ENCODE measurements around the gene OTOS.

OTOS gene

DNA sequence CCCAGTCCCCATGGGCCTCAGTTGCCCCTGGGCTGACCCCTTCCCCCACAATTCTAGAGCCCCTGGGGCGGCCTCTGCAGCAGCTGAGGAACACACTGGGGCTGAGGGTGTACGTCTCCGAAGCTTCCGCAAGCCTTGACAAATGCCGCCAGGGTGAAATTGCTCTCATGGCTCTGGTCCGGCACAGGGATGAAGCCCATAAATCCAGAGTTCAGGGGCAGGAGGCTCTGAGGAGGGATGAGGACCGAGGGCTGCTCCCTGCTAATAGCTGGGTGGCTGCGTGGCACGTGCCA, 27.1 kb upstream of the OTOS start:
- DNase-seq (ENCODE audit: low spot score) = no peak

DNA sequence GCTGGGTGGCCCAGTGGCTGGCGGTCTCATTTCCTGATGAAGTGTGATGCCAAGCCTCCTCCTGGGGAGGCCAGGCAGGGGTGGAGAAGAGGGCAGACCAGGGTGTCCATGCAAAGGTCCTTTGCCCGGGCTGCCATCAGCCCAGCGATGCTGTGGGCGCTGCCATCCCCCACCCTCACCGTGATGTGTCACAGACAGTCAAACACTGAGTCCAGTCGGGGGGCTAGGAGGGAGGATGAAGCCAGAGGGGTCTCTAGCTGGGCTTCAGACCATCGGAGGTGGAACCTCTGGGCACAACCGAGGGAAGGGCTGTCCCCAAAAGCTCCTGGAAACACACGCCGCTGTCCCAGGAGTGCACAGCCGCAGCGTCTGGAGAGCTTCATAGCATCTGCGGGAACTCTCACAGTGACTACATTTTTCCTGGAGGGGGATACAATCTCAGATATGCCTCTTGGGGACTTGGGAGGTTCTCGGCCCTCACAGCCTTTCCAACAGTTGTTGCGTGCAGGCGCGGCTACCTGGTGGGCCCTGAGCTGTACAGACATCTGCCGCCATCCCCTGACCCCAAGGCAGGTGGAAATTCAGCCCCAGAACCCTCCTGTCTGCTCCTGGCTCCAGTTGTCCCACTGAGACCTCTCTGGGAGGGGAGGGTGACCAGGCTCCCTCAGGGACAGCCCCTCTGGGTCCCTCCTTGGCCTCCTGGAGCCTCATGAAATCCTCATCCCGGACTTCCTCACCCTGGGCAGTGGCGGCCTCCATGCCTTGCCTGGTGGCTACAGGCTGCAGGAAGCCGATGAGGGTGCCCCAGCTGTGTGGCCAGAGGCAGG, 26.5 kb upstream of the OTOS start:
- no peak for DNase-seq (ENCODE audit: low spot score)

DNA sequence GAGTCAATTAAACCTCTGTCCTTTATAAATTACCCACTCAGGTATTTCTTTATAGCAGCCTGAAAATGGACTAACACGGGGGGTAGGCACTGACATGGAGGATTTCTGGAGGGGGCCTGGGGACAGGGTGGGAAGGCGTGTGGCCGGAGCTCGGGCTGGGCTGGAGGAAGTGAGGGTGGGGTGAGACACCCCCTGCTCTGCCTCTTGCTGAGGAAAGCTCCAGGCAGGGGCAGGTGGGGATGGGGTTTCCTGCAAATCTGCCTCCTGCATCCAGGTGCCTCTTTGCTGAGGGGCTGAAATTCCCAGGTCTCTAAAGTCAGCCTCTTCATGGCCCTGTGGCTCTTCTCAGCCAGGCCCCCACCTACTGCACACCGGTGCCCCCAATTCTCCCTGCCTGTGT, 25.7 kb upstream of the OTOS start:
- DNase-seq (ENCODE audit: low spot score) = no peak

DNA sequence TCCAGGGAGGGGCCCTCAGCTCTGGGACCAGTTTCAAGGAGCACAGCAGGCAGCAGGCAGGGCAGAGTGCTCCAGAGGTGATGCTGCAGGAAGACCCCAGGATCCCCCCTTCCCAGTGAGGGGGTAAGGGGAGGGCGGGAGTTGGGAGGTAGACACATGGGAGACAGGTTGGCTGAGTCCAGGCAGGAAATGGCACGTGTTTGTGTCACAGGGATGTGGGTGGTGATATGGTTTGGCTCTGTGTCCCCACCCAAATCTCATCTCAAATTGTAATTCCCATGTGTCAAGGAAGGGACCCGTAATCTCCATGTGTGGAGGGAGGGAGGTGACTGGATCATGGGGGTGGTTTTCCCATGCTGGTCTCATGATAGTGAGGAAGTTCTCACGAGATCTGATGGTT, 25.2 kb upstream of the OTOS start:
- no peak for DNase-seq (ENCODE audit: low spot score)

DNA sequence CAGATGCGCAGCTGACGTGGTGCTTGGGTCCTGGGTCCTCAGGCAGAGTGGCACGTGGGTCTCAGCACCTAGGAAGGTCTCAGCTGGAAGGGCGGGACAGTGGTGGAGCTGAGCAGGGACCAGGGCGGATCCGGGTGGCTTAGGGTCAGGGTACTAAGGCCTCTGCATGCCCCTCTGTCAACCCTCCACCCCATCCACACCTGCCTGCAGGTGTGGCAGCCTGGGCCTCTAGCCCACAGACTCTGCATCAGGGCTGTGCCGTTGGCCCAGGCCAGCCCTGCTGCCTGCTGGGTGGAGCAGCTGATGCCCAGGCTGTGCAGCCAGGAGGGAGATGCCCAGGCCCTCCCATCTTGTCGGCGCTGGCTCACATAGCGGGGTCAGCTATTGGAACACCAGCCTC, 24.6 kb upstream of the OTOS start:
- no peak for DNase-seq (ENCODE audit: low spot score)

DNA sequence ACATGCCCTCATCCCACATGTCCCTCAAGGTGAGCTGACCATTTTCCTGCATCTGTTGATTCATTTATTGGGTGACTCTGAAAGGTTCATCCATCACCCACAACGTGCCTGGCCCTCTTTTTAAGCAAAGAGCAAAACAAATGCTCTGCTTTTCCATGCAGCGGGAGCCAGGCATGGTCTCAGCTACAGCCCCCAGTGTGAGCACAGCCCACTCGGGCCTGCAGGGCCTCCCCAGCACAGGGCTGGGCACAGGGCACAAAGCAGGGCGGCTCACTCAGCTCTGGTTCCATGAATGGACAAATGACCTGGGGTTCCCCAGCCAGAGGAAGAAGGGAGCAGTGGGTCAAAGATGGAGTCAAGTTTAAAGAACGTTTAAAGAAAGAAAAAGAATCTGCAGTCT, 24.1 kb upstream of the OTOS start:
- DNase-seq (ENCODE audit: low spot score) = no peak

DNA sequence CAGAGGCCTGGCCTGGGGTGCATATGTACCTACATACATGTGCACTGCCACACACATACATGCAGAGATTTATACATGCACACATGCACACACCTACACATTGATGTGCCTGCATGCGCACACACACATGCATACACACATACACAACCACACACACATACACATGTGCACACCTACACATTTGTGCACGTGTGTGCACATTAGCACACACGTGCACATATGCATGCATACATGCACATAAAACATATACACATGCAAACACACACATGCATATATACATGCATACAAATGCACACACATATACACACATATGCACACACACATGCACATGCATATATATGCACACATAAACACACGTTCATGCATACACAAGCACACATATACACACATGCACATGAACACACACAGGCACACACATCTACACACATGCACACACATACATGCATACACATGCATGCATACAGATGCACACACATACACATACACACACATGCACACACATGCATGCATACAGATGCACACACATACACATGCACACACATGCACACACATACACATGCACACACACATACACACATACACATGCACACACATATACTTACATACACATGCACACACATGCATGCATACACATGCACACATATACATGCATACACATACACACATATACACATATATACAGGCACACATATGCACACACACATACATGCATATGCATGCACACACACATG, 23.6 kb upstream of the OTOS start:
- DNase-seq (ENCODE audit: low spot score) = no peak

DNA sequence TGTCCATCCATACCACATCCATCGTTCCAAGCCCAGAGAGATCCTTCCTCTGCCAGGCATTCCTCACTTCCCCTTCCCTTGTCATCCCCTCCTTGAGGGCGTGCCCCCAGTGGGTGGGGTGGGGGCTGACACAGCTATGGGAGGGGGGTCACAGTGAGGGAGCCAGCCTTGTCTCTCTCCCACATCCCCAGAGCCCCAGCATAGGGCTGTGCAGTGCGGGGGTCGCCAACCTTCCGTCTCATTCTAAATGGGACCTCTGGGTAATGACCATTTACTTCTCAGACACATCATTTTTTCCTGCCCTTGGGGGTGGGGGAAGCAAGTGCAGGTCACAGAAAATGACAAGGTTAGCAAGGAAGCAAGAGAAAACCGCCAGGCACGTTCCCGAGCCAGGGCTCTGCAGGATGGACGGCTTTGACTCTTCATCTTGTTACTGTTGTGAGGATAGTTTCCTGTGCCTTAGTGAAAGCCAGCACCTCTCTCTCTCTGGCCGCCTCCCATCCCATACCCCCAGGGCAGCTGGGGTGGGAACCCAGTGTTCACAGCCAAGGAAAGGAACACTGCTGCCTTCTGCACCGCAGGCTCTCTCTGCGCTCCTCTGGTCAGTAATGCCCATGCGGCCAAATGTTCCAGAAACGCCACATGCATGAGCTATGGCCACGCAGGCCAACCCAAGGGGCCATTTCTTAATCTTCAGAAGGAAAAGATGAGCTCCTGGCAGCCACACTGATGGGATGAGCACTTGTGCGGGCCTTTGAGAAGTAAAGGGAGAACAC, 22.7 kb upstream of the OTOS start:
- no peak for DNase-seq (ENCODE audit: low spot score)

DNA sequence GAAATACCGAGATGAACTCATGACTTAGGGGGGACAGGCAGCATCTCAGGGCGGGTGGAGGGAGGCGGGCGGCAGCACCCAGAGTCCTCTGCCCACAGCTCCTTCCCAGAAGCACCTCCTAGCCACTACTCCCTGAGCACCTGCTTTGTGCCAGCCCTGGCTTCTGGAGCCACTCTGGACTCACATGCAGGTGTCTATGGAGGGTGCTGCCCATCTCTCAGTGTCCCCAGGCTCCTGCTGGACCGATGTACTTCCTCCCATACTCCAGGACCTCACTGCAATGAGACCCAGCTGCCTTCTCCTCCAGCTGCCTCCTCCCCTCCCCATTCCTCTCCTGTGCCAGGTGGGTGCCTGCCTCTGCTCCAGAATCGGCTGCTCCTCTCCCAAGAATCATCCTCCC, 22.1 kb upstream of the OTOS start:
- no peak for DNase-seq (ENCODE audit: low spot score)

DNA sequence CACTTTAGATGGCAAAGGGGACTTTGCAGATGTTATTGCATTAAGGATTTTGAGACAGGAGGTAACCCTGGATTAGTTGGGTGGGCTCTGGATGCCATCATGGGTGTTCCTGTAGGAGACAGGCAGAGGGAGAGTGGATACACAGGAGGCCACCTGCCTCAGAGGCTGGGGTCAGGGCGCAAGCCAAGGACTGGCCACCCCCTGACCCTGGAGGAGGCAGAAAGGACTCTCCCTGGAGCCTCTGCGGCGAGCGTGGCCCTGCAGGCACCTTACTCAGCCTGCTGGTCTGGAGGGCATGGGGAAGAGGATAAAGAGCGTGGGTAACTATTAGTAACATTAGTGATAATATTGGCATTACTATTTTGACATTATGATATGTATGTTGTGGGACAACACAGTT, 21.6 kb upstream of the OTOS start:
- DNase-seq (ENCODE audit: low spot score) = no peak

DNA sequence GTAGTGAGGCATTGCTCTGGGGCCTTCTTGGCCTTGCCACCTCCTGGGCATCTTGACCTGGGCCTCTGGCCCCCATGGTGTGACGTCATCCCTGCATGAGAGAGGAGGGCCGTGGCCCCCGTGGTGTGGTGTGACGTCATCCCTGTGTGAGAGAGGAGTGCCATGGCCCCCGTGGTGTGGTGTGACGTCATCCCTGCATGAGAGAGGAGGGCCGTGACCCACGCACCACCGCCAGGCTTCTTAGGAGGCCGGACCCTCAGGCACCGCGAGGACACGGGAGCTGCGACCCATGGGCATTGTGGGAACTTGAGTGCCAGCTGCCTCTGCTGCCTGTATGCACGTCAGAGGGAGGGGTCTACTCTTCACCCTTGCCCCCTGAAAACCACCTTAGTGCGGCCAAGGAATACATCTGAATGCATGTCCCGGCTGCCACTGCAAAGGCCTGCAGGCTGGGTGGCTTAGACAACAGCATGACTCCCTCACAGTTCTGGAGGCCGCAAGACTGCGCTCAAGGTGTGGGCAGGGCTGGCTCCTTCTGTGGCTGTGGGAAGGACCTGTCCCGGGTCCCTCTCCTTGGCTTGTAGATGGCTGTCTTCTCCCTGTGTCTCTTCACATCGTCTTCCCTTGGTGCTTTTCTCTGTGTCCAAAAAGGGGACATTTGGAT, 20.8 kb upstream of the OTOS start:
- DNase-seq (ENCODE audit: low spot score) = no peak

DNA sequence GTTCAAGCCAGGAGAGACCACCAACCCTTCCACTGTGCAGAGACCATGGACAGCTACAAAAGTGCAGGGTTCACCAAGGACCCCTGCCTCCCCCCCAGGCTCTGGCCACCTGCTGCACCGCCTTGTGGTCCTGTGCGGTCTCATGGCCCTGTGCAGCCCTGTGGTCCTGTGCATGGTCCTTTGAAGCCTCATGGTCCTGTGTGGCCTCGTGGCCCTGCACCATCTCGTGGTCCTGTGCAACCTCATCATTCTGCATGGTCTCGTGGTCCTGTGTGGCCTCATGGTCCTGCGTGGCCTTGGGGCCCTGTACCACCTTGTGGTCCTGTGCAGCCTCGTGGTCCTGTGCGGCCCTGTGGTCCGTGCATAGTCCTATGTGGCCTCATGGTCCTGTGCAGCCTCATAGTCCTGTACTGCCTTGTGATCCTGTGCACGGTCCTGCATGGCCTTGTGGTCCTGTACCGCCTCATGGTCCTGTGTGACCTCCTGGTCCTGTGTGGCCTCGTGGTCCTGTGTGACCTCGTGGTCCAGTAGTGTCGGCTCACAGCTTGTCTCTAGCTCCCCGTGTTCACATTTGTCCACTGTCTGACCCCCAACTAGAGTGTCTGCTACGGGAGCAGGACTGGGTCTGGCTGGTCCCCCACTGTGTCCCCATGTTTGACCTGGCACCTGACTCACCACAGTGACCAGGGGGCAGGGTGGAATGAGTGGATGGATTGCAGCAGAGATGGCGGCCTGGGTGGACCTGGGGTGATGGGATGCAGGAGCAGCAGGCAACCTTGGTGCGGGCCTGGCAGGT, 20.0 kb upstream of the OTOS start:
- DNase-seq (ENCODE audit: low spot score) = no peak

DNA sequence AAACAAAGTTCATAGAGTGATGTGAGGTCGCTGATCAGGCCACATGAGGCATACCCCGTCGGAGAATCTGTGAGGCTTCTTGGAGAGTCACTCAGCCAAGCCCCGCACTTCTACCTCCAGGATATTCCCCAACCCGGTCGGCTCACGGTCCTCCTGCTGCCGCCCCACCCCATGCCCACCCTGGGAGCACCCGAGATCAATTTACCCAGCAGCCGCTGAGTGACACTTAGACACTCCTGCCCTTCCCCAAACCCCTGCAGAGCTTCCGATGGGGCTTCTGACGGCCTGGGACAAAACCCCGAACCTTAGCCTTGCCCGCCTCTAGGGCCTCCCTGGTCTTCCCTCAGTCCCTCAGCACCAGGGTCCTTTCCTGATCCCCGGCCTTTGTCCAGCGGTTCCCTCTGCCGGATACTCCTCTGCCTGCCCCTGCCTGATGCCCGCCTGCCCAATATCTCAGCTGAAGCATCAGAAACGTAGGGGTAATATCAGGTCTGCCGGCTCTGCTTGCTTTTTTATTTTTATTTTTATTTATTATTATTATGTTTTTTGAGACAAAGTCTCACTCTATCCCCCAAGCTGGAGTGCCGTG, 18.9 kb upstream of the OTOS start:
- no peak for DNase-seq (ENCODE audit: low spot score)

DNA sequence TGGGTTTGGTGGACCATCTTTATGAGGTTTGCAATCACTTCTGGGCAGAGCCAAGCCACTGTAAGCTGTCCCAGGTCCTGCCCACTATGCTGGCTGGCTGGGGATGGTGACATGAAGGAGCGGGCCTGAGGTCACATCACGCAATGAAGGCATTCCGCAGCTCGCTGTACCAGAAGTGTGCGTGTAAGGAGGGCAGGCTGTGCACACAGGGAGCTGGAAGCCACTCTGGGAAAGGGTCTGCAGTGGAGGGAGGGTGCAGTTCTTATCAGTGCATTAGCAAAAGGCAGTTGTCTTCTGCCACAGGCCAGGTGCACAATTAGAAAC, 16.7 kb upstream of the OTOS start:
- DNase-seq (ENCODE audit: low spot score) = no peak

DNA sequence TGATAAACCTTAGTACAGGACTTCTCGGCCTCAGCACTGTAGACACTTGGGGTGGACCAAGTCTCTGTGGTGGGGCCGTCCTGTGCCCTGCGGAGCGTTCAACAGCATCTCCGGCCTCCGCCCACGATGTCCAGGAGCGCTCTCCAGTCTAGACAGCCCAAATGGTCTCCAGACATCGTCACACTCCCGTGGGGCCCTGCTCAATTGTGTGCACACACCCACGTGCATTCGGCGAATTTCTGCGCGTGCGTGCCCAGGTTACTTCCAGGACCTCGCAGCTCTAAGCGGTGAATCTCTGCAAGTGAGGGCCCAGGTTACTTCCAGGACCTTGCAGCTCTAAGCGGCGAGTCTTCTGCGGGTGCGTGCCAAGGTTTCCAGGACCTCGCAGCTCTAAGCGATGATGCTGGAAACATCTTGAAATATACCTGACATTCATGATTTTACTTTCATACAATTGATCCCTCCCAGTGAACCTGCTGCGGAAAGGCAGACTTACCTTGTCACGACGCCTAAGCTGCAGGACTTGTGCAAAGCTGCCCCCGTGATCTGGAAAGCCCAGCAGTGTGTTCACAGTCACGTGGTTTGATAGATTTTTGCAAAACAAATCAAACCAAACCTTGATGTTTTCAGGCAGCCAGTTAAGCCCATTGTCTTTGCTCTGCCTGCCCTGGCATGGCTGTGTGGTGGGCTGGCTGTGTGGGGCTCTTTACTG, 16.1 kb upstream of the OTOS start:
- no peak for DNase-seq (ENCODE audit: low spot score)

DNA sequence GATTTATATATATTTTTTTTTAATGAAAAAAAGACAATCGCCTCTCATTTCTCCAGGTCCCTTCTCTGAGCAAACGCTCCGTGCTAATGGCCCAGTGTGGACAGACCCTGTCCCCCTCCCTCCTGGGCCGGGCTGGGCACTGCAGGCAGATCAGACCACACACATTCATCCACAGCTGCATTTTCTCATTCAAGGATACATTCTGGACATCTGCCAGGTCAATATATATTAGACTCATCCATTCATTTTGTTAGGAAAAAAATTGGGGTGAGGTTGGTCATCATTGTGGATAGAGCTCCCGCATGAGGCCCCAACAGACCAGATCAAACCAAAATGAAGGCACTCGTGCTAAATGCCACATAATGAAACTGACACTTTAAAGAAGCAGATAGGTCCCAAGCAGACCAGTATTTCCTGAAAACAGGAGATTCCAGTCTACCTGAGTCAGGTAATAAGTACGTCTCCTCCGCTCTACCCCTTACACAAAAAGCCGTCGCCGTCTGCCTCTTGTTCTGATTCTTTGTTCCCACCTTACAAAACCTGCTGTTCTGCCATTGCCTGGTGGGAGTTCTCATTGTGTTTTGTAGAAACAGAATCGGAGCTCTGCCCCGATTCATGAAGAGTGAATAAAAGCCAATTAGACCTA, 15.4 kb upstream of the OTOS start:
- DNase-seq (ENCODE audit: low spot score) = no peak

DNA sequence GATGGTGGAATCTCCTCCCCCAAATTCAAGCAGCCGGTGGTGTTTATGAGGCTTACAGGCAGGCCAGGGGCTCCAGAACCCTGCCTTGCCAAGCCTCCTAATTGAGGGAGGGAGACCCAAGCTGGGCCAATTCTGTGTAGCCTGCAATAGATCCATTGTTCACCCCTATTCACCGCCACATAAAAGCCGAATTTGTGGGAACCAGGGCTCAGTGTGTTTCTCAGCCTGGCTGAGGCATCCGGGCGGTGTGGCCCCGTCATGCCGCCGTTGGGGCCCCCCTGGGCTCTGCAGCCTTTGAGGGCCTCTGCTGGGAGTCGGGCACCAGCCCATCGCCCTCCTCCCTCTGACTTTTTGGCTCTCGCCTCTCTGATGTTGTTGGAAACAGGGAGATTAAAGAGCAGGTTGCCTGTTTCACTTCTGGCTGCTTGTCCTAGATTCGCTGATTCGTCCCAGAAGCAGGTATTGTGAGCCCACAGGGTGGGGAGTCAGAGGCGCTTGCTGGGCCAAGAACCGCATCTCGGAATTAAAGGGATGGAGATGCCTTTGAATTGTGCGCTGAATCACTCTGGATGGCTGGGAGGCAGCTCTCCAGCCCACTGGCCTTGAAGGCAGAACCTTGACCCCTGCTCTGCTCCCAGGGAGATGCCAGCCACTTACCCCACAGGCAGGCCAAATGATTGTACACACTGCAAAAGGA, 14.7 kb upstream of the OTOS start:
- no peak for DNase-seq (ENCODE audit: low spot score)

DNA sequence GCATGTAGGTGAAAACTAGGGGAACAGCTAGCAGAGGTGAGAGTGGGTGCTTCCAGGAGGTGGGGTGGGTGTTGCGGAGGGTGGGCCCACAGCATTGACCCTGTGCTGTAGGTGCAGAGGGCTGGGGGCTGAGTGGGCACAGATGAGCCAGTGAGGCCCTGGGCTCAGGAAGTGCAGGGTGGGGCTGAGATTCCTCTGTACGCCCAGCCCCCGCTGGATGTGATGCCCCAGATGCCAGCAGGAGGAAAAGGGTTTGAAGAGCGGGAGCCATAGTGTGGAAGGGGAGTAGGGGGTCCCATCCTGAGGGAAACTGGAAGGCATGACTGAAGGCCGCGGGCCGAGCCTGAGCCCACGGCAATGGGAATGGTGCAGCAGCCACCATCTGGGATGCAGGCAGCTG, 14.1 kb upstream of the OTOS start:
- DNase-seq (ENCODE audit: low spot score) = no peak

DNA sequence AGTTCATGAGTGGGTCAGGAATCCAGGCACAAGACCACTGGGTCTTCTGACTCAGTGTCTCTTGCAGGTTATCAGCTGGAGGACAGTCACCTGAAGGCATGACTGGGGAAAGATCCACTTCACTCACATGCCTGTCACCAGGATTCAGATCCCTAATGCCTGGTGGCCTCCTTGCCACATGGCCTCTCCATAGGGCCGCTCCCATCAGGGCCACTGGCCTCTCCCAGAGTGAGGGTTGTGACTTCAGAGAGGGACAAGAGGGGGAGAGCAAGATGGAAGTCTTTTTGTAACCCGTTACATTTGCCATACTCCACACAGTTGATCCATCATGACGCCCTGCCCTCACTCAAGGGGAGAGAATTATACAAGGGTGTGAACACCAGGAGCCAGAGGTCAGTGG, 13.0 kb upstream of the OTOS start:
- no peak for DNase-seq (ENCODE audit: low spot score)

Measured in iPS-NIHi11 (cell line).